HG02981 (cell line): ENCODE results near the gene FAM216B.
A peak's percentile ranks its signal among the peaks of the same experiment; 100 is the strongest.
"Not testable (repeated sequence)": the region's sequence is repeated elsewhere in the genome, so short reads cannot be mapped to it uniquely, and the experiment has no call there.

Experiments used
- ATAC-seq: cut with Tn5 transposase; IDR thresholded peaks from one replicate; pipeline ENCODE4 v1.9.1; 2021; ENCODE audit warnings: mild to moderate bottlenecking, moderate library complexity; ENCODE audit not compliant: unreplicated experiment

The FAM216B gene

DNA sequence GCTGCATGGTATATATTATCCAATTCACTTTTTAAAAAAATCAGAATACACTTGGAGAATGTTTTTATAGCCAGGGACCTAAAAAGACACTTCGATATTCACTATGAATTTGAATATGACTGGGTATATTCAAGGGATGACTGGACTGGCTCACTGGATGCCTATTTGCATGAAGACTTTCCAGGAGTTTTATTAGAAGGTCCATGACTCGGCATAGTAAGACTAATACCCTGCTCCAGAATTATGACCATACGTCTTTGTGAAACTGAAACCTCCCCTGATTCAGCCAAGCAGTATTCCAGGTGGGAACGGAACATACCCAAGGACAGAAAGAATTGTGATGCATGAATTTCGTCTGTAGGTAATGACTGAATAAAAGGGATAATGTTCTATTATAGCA lies 3.9 kb upstream of the FAM216B start:
- ATAC-seq, result no peak

DNA sequence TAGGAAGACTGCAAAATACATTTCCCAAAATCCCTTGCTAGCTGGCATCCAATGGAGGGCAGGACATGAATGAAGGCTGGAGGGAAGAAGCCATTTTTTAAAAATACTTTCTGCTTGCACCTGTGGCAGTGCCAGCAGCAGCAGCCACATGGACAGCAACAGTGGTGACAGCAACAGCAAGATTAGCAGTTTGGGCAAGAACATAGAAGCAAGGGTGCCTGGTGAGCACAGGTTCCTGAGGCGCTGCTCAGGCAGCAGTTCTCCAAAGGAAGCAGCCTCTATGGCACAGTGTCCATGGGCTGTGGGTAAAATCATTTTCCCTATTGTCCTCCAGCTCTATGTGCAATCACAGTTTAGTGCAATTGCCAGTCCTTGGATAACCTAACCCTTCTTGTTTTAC lies 1.3 kb upstream of the FAM216B start:
- ATAC-seq, result no peak

DNA sequence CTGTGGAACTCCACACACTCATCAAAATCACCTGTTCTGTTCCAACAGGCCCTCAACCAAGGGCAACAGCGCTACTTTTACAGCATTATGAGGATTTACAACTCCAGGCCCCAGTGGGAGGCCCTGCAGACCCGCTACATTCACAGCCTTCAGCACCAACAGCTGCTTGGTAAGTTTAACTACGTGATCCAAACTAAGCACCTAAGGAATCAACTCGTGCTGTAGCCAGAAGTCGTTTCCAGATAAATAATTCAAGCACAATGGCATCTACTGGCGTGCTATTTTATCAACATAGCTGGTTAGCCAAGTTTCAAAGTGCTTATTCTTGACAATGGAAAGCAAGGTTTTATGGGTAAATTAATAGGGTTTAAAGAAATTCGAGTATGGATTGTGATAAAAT lies 5.3 kb downstream of the FAM216B start:
- no peak for ATAC-seq

DNA sequence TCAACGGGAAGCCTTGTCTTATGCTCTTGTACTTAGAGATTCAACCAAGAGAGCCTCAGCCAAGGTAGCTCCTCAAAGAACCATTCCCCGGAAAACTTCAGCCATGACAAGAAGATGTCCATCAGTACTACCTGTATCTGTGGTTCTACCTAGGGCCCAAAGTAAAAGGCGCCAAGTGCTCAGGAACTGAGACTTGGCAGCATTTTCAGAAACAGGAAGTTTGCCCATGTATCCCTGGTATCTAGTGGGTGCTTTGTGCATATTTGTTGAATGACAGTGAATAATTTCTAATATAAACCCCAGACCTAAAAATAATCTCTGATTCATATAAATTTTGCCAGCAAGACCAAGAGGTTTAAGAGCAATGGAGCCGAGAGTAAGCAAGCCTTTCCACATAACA lies 7.2 kb downstream of the FAM216B start:
- no peak for ATAC-seq

DNA sequence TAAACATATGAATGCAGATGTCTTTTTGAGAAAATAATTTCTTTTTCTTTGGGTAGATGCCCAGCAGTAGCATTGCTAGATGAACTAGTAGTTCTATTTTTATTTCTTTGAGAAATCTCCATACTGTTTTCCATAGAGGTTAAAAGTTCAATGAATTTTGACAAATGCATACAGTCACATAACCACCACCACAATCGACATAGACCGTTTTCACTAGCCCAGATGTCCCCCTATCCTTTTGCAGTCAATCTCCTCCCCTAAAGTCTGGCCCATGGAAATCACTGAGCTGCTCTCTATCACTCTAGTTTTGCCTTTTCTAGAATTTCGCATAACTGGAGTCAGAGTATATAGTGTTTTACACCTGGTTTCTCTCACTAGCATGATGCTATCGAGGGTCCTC lies 10.8 kb downstream of the FAM216B start:
- ATAC-seq, result no peak

DNA sequence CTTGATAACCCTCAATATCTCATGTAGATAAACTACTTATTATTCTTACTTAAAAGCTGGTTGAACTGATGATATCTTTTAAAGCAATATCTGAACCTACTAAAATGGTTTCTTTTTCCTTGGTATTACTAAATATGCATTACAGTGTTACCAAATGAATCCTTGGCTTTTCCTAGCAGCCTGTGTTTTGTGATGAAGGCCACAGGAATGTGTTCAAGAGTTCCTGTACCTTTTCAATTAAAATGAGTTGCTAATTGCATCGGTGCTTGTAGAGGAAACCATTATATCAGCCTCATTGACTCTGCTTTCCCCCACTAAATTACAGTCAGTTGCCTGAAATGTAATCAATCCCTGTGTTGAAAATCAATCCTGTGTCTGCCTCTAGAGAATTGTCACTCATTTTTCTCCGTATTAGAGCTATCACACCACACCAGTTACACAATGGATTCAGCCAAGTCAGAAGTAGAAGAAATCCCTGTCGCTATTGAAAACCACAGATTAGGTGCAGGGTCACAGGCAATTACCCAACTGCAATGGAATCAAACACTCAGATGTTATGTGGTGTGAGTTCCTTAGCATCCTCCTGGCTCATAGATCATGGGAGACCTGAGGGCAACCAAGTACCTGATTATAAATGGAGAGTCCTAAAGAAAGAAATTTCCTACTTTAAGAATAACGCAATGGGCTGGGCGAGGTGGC lies 13.3 kb downstream of the FAM216B start:
- no peak for ATAC-seq

DNA sequence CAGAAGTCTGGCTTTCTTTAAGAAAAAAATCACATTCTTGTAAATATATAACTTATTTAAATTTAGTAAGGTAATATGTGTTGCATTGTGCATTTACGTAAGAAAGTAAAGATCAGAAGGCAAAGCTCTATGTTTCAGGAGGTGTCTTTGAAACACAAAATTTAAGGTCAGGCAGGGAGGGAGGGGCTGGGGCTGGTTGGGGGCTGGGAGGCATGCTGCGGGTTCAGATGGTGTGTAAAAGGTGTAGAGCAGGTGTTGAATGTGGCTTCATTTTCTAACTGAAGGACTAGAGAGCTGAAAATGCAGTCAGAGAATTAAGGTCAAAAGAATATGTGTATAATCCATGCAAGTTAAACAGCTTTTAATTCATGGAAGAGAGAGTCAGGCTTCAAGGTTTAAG lies 14.3 kb downstream of the FAM216B start:
- no peak for ATAC-seq

DNA sequence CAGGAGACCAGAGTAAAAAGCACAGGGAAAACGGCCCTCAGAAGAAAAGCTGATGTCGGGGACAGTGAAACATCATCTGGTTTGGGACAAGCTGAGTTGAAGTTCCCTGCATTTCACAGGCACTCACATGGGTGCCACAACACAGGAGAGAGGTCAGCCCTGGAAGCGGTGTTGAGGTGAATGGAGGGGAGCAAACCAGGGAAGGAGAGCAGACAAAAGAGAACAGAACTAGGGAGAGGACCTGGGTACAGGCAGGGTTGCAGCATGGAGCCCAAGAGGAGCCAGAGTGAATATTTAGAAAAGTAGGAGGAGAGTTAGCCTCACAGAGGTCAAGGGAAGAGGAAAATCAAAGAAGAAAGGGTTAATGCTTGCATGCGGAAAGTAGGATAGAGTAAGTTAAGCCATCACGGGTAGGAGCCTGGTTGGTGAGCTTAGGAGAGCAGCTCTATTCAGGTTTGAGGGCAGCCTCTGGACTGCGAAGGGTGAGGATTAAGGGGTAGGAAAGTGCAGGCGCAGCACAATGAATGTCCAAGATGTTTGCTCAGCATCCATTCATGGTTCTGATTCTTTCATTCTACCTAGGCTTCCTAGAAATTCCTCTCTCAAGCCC lies 15.5 kb downstream of the FAM216B start:
- ATAC-seq, result no peak

DNA sequence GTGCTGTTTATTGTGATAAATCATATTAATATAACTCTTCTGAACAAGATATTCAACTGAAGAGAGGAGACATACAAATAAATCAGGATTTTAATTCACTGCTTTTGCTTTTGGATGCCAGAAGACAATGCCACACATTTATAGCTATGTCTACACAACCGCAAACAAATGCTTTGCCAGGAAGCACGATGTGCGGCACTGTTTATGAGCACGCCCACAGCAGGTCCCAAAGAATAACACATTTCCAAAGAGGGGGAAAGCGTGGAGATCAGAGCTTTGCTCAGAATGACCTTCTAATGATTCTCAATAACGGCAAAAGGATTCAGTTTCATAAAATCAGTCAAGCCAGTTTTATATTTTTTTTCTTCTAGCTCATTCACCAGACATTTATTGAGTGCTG lies 16.7 kb downstream of the FAM216B start:
- ATAC-seq, result no peak

DNA sequence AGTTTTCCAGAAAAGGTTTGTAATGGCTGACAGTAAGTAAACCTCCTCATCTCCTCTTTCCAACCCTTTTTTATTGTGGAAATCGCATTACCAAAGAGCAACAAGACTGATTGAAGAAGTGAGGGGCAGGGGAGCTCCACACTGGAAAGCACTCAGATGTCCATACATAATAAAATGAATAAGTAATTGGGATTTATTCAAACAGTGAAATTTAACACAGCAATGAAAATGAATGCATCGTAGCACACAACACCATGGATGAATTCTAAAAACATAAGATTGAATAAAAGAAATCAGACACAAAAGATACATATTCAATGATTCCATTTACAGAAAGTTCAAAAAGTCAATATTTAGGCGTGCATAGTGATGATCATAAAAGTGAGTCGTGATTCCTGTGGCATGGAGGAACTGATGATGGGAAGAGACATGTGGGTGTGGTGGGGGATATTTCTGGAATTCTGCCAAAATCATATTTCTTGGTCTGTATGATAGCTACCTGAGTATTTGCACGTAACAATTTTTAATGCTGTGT lies 18.8 kb downstream of the FAM216B start:
- no peak for ATAC-seq

DNA sequence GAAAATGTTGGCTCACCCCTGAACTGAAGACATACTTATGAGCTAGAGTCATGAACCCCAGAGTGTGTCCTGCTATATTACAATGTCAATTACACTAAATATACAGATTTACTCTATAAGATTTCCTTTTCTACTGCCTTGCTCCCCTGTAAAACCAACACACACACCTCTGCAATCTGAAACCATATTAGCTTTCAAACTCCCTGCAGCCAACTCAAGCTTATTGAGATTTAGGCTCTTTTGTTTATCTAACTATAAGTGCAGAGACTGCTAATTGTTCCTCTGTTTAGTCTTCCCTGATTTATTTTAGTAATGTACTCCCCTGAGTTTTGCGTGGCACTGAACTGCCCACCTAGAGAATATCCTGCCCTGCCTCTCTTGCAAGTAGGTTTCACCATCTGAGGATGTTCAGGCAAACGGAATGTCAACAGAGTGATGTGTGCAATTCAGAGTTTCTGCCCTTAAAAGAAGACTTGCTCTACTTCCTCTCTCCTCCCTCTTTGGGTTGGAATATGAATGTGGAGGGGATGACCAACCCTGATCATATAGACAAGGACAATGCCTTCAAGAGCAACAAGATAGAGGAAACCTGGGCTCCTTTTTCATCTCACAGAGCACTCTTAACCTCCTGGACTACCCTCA lies 22.3 kb downstream of the FAM216B start:
- ATAC-seq, result peak; percentile 22

DNA sequence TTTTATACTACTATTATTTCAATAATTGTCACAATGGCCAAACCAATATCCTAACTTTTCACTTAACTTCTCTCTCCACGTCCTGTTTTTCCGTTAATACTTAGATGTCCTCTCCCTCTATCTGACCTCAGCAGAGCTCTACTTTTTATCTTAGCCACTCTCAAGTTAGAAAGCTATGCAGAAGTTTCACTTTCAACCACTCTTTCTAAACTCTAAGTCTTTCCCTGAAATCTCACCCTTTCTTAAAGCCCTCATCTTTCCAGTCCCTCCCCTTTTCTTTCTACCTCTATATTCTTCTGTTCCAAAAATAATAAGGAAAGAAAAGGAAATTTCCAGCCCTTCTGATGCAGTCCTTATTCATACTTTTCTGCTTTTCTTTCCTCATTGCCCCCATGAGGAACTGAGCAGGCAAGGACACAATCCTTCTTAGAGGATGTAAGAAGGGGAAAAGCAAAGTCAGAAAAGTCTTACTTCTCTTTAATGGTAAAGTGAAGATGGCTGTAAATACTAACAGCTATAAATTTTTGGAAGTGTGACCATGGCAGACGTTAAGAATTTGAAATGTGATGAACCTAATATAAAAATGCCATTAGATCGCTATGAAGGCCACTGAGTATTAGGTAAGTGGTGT lies 23.0 kb downstream of the FAM216B start:
- peak; percentile 53 for ATAC-seq

DNA sequence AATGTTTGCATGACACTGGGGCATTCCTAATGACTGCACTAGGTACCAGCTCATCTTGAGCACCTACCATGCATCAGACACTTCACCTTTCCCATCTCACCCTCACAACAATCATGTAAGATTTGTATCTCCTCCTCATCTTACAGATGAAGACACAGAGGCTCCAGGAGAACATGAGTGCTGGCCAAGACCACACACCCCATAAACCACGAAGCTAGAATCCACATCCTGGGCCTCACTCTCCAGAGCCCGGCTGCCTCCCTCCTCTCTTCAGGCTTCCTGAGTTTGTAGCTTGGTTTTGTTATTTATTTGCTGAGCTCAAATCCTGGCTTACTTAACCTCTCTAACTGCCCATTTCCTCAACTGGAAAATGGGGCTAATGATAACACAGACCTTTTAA lies 25.9 kb downstream of the FAM216B start:
- ATAC-seq, result no peak

DNA sequence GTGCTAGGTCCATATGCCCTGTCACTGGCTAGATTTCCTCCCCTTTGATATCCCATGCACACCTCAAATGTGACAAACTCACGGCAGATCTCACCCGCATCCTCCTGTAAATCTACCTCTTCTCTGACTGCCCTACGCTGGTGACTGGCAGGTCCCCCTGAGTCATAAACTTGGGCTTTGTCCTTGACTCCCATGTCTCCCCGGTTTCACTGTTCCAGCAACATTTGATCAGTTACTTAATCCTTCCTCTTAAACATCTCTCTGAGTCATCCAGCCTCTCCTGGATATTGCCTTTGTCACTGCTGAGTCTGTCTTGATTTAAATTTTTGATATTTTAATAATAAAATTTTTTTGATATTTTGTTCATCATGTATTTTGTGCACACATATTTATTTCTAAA lies 26.5 kb downstream of the FAM216B start:
- ATAC-seq, result no peak

DNA sequence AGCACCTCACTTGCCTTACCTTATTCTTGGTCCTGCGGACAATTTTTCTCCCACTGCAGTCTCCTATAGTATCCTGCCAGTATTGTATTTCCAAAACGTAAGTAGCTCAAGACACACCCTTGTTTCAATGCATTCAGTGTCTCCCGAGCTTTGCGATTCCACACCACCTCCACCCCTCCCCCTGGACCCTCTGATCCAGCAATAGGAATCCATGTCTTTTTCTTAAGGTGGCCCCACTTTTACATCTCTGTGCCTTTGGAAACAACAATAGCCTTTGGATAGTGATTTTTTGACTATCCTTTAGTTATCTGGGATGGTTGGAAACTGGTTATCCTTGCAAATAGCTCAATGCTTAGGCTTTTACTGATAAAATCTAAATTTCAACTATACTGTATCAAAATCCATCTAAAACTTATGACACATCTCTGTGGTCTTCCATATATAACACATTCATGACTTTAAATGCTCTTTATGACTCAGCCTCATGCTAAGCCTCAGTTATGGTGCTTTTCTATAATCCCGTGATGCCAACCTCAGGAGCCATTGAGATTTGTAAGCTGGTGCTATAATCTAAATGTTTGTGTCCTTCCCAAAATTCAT lies 27.1 kb downstream of the FAM216B start:
- ATAC-seq, result no peak

DNA sequence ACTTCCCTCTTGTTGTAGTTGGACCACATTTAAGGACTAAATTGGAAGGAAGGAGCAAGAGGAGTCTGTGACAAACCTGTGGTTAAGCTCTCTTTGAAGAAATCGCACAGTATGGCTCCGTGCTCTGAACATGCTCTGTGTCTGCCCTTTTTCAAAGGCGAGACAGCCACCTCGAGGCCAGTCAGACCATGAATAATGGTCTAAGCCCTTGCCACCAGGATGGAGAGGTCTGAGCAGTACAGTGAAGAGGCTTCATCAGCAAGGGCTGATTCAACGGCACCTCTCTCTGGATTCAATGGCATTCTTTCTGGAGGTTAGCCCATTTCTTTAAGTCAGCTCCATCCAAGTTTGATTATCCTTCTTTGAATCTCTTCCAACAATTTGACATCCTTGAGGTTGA lies 30.9 kb downstream of the FAM216B start:
- ATAC-seq, result no peak

DNA sequence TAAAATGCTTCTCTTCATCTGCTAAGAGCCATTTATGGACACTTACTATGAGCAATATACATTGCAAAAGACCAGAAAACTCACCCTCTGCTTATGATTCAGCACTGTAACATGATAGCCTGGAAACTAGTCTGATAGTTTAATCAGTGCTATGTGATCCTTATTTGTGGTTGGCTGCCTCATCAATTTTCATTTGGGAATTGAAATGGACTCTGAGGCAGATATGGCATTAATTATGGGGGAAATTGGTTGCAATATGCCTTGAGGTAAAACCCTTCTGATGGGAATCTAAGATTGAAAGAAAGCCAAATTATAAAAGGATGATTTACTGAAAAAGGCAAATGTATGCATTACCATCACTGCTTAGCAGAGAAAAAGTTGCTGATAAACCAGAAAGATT lies 33.5 kb downstream of the FAM216B start:
- no peak for ATAC-seq

DNA sequence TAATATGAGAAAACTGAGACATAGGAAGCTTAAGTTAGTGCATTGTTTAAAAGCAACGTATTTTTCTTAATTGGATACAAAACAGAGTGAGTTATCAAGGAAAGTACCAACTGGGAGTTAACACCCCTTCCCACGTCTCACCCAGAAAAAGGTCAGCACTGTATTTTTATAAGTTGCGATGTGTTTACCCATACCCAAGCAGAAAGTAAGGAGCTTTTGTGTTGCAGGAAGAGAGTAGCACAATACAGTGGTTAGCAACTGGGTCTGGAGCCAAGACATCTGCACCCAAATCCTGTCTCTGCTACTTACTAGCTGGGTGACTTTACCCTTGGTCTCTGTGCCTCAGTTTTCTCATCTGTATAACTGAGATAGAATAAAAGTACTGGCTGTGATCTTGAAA lies 34.3 kb downstream of the FAM216B start:
- no peak for ATAC-seq

DNA sequence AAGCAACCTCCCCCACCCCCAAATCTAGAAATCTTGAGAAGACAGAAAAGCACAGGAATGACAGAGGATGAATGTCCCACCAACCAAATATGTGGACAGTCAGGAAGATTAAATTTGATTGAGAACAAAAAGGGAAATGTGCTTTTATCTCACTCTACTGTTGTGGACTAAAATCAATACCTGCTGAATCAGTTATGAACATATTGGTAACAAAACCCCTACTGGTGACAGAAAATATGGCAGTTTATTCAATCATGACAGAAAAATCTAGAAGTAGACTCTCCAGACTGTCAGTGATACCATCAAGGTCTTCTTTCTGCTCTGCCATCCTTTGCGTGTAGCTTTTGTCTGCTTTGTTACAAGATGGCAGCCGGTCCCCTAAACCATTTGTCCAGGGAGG lies 35.2 kb downstream of the FAM216B start:
- ATAC-seq, result no peak

DNA sequence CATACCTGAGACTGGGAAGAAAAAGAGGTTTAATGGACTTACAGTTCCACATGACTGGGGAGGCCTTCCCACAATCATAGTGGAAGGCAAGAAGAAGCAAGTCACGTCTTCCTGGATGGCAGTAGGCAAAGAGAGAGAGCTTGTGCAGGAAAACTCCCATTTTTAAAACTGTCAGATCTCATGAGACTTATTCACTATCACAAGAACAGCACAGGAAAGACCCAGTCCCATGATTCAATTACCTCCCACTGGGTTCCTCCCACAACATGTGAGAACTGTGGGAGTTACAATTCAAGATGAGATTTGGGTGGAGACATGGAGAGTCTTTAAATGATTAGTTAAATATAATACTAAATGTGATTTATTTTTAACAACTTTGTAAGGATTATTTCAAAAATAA lies 38.3 kb downstream of the FAM216B start:
- not testable (repeated sequence) for ATAC-seq

DNA sequence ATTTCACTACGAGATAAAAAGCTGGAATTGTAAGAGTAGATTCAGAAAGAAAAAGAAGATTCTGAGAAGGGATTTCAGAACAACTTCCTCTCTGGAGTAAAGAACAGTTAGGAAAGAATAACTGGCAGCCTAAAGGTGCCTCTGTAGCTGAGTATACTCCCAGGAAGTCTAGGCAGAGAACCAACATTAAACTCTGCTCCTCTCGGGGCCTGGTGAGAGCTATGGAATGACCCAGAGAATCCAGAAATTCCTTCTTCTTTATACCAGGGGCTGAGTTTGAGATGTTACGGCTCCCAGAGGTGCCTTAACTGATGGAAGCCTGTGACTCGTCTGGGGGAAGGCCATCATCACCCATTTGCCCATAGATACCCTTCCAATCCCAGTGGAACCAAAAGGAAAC lies 39.1 kb downstream of the FAM216B start:
- ATAC-seq, result no peak
